GM12875 (cell line): ENCODE results near the gene SP110.
A peak's percentile ranks its signal among the peaks of the same experiment; 100 is the strongest.

Experiments
- H3K4me3 ChIP-seq: one replicate; pipeline ENCODE4 v1.5.1; 2011; ENCODE audit warnings: low read depth, low read length, control low read depth
- TF ChIP-seq, protein P1 (sequence below): IDR thresholded peaks from 2 replicates; pipeline ENCODE4 v1.5.1; 2011; ENCODE audit warnings: low read depth, mild to moderate bottlenecking, control low read depth, inconsistent platforms, low read length, moderate library complexity, borderline replicate concordance; ENCODE audit not compliant: insufficient read depth

The SP110 gene

DNA sequence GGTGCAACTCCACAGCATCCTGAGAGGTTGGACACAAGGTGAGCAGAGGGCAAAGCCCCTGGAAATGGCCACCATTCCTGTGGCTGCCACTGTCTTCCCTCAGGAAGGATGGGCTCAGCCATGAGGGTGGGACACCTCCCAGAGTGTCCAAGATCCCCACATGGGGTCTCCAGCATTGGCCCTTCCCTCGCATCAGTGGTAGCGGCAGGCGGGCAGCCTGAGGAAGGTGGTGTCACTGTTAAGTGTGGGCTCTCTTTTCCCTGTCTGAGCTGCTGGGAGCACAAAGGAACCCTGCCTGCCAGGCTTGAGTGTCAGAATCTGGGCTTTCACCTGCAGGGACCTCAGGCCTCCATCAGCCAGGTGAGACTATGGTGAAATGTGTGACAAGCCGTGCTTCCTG lies 47.6 kb downstream of the SP110 start:
- TF ChIP-seq, protein P1, sequence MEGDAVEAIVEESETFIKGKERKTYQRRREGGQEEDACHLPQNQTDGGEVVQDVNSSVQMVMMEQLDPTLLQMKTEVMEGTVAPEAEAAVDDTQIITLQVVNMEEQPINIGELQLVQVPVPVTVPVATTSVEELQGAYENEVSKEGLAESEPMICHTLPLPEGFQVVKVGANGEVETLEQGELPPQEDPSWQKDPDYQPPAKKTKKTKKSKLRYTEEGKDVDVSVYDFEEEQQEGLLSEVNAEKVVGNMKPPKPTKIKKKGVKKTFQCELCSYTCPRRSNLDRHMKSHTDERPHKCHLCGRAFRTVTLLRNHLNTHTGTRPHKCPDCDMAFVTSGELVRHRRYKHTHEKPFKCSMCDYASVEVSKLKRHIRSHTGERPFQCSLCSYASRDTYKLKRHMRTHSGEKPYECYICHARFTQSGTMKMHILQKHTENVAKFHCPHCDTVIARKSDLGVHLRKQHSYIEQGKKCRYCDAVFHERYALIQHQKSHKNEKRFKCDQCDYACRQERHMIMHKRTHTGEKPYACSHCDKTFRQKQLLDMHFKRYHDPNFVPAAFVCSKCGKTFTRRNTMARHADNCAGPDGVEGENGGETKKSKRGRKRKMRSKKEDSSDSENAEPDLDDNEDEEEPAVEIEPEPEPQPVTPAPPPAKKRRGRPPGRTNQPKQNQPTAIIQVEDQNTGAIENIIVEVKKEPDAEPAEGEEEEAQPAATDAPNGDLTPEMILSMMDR = no peak
- H3K4me3 ChIP-seq = no peak overlapping the region

- no peak overlapping the region for H3K4me3 ChIP-seq
- TF ChIP-seq, protein P1 = no peak
Observed at GRCh38 chr2:230170532-230170931, 49.3 kb downstream of the SP110 start.

DNA sequence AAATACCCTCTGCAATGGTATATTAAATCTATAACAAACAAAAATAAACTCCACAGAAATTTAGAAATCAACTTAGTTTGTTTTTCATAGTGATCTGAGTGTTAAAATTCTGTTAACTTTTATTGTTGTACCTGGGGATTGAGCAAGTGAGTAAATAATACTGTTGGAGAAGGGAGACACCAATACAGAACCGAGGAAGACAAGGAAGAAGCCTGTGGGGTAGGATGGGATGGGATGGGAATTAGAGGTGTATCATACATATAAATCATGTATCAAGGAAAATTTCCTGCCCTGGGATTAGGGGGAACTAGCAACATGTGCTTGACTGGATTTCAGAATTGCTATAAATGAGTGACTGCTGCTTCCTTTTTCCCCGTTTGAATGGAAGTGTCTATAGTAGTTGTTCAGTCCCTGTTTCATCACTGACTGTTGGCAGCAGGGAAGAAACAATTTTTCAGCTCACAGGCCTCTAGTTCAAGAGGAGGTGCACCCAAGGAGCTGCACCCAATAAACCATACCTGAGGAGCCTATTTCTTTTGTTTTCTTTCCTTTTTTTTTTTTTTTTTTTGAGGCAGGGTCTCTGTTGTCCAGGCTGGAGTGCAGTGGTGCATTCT lies 53.1 kb downstream of the SP110 start:
- no peak overlapping the region for H3K4me3 ChIP-seq
- TF ChIP-seq, protein P1 = no peak

GRCh38 chr2:230164139-230164538 lies 55.6 kb downstream of the SP110 start:
- H3K4me3 ChIP-seq = no peak overlapping the region
- TF ChIP-seq, protein P1 = no peak

DNA sequence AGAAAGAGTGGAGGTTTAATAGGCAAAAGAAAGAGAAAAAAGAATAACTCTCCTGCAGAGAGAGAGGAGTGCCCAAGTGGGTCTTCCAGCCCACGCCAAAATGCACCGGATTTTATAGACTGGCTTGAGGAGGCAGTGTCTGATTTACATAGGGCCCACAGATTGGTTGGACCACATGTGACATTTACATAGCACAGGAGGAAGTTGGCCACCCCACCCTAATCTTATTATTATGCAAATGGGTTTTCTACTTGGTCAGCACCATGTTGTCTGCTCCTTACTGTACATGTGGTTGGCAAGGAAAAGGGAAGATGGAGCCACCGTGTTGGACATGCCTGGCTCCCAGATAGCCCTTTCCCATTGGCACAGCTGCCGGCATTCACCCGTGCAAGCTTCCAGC lies 56.8 kb downstream of the SP110 start:
- no peak overlapping the region for H3K4me3 ChIP-seq
- TF ChIP-seq, protein P1 = no peak

DNA sequence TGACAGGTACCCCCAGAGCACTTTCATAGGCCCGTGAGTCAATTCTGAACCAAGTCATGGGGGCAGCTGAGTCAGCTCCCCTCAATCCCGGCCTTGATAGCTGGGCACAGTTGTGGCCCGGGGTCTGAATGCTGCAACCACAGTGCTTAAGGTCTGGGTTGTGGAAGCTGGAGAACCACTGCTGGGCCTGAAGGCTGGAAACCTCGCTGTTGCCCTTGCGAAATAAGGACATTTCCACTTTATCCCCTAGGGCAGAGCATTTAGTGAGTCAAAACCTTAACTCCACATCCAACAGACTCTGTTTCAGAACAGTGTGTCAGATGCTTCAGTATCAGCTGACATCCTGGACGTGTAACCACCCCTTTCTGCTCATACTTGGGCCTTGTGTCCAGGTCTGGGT lies 58.6 kb downstream of the SP110 start:
- TF ChIP-seq, protein P1 = no peak
- H3K4me3 ChIP-seq = no peak overlapping the region

DNA sequence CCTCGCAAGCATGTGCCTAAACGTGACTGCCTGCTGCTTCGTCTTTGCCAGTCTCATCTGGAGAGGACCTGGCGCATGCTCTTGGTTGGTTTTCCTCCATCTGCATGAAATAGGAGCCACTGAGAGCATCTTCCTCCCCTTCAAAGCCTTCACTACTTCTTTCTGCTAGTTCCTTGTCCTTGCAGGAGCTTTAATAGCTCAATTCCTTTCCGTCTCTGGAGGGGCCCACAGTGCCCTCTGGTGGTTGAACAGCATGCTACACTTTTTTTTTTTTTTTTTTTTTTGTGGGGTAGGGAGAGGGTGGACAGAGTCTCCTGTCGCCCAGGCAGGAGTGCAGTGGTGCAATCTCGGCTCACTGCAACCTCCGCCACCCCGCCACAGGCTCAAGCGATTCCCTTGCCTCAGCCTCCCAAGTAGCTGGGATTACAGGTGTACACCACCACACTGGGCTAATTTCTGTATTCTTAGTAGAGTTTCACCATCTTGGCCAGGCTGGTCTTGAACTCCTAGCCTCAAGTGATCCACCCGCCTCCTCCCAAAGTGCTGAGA lies 59.6 kb downstream of the SP110 start:
- TF ChIP-seq, protein P1 = peak; percentile 73
- H3K4me3 ChIP-seq = no peak overlapping the region
